ENCODE results near the gene IZUMO4.
"Not testable (repeated sequence)": the region's sequence is repeated elsewhere in the genome, so short reads cannot be mapped to it uniquely, and the experiment has no call there.

Gene IZUMO4

GRCh38 chr19:2129486-2129885 lies 32.8 kb downstream of the IZUMO4 start:
- no peak for FAIRE-seq
- DNase-seq (ENCODE audit: insufficient read length, low spot score) = no peak

GRCh38 chr19:2129892-2130770 lies 33.4 kb downstream of the IZUMO4 start:
- DNase-seq (ENCODE audit: insufficient read length, low spot score) = no peak
- FAIRE-seq = no peak
- no peak for TF ChIP-seq CTCF (IDR thresholded peaks at IDR 0.05; ENCODE audit: insufficient read depth, missing control alignments)

More at GRCh38 chr19:2129486-2129885, 32.8 kb downstream of the IZUMO4 start:
- no peak for TF ChIP-seq CTCF (IDR thresholded peaks at IDR 0.05; ENCODE audit: insufficient read depth, missing control alignments)

GRCh38 chr19:2131012-2131975 lies 34.6 kb downstream of the IZUMO4 start:
- not testable (repeated sequence) for FAIRE-seq; DNase-seq (ENCODE audit: insufficient read length, low spot score)

GRCh38 chr19:2132191-2132590 lies 35.5 kb downstream of the IZUMO4 start:
- no peak for DNase-seq (ENCODE audit: insufficient read length, low spot score)
- no peak for FAIRE-seq
- no peak for TF ChIP-seq CTCF (IDR thresholded peaks at IDR 0.05; ENCODE audit: insufficient read depth, missing control alignments)

GRCh38 chr19:2132731-2133490 lies 36.2 kb downstream of the IZUMO4 start:
- DNase-seq (ENCODE audit: insufficient read length, low spot score) = no peak
- no peak for TF ChIP-seq CTCF (IDR thresholded peaks at IDR 0.05; ENCODE audit: insufficient read depth, missing control alignments)
- FAIRE-seq = no peak

GRCh38 chr19:2135474-2136402 lies 39.0 kb downstream of the IZUMO4 start:
- no peak for TF ChIP-seq CTCF (IDR thresholded peaks at IDR 0.05; ENCODE audit: insufficient read depth, missing control alignments)
- no peak for DNase-seq (ENCODE audit: insufficient read length, low spot score)
- FAIRE-seq = no peak
